GM18517 (cell line): ENCODE data around the gene NOS3.
"Not testable (repeated sequence)": the region's sequence is repeated elsewhere in the genome, so short reads cannot be mapped to it uniquely, and the experiment has no call there.

Experiments
- ATAC-seq: cut with Tn5 transposase; IDR thresholded peaks from one replicate; pipeline ENCODE4 v1.9.1; 2021; ENCODE audit warnings: mild to moderate bottlenecking, moderate library complexity; ENCODE audit not compliant: unreplicated experiment

NOS3 gene

GRCh38 chr7:150997817-150998216, 7.0 kb downstream of the NOS3 start:
- no peak for ATAC-seq

- no peak for ATAC-seq
Measured at GRCh38 chr7:150998341-150998740, 7.5 kb downstream of the NOS3 start.

DNA sequence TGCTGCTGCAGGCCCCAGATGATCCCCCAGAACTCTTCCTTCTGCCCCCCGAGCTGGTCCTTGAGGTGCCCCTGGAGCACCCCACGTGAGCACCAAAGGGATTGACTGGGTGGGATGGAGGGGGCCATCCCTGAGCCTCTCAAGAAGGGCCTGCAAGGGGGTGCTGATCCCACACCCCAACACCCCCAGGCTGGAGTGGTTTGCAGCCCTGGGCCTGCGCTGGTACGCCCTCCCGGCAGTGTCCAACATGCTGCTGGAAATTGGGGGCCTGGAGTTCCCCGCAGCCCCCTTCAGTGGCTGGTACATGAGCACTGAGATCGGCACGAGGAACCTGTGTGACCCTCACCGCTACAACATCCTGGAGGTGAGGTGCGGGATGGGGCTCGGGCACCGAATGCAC, 8.2 kb downstream of the NOS3 start:
- no peak for ATAC-seq

DNA sequence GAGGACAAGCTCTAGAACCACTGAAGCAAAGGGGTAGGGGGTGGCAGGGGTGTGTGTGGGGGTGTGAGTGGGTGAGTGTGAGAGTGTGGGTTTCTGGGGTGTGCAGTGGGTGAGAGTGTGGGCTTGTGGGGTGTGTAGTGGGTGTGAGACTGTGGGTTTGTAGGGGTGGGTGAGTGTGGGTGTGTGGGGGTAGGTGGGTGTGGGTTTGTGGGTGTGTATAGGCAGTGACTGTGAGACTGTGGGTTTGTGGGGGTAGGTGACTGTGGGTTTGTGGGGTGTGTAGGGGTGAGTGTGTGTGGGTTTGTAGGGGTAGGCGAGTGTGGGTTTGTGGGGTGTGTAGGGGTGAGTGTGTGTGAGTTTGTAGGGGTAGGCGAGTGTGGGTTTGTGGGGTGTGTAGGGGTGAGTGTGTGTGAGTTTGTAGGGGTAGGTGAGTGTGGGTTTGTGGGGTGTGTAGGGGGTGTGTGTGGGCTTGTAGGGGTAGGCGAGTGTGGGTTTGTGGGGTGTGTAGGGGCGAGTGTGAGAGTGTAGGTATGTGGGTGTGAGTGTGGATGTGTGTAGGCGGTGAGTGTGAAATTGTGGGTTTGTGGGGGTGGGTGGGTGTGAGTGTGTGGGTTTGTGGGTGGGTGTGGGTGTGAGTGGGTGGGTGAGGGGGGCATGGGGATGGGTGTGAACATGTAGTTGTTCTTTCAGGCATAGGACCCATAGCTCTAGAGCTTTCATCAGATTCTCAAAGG, 8.8 kb downstream of the NOS3 start:
- ATAC-seq: no peak

GRCh38 chr7:151000897-151001495, 10.2 kb downstream of the NOS3 start:
- no peak for ATAC-seq

GRCh38 chr7:151001546-151001945, 10.7 kb downstream of the NOS3 start:
- ATAC-seq: no peak

DNA sequence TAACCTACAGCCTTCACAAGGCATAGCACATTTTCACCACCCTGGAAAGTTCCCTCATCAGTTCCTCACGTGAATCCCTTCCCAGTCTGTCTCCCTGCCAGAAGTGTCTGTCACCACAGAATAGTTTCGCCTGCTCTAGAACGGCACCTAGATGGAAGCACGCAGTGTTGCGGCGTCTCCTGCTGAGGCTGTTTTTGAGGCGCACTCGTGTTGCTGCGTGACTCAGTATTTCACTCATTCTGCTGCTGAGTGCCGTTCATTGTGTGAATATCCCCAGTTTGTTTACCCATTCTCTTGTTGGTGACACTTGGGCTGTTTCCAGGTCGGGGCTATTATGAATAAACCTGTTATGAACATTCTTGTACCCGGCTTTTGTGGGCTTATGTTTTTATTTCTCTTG, 12.8 kb downstream of the NOS3 start:
- no peak for ATAC-seq

DNA sequence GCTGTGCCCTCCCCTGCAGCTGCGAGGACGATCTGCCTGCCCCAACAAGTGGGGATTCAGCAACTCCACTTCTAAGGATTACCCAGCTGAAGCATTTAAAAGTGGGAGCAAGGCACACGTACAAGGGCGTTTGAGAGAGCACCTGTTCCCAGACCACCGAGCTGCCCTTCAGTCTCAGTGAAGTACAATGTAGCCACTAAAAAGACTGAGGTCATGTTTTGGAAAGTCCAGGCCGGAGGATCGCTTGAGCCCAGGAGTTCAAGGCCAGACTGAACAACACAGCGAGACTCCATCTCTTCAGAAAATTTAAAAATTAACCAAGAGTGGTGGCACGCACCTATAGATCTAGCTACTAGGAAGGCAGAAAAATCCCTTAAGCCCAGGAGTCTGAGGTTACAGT, 14.7 kb downstream of the NOS3 start:
- ATAC-seq: no peak

GRCh38 chr7:151006590-151007300, 15.9 kb downstream of the NOS3 start:
- no peak for ATAC-seq

- no peak for ATAC-seq
Measured at GRCh38 chr7:151007469-151007898, 16.7 kb downstream of the NOS3 start.

DNA sequence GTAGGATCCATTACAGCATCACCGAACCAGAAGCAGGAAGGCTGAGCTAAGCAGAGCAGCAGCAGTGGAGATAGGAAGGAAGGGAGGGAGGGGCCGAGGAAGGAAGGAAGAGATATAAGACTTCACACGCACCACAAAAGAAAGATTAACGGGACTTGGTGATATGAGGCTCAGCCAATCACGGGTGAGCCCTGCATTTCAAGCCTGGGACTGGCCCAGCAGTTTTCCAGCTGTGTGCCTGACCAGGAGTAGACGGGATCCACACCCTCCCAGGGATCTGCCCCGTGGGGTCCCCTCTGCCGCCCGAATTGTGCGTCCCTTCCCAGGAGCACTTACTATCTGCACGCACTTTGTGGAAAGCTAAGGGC, 17.3 kb downstream of the NOS3 start:
- ATAC-seq: no peak

DNA sequence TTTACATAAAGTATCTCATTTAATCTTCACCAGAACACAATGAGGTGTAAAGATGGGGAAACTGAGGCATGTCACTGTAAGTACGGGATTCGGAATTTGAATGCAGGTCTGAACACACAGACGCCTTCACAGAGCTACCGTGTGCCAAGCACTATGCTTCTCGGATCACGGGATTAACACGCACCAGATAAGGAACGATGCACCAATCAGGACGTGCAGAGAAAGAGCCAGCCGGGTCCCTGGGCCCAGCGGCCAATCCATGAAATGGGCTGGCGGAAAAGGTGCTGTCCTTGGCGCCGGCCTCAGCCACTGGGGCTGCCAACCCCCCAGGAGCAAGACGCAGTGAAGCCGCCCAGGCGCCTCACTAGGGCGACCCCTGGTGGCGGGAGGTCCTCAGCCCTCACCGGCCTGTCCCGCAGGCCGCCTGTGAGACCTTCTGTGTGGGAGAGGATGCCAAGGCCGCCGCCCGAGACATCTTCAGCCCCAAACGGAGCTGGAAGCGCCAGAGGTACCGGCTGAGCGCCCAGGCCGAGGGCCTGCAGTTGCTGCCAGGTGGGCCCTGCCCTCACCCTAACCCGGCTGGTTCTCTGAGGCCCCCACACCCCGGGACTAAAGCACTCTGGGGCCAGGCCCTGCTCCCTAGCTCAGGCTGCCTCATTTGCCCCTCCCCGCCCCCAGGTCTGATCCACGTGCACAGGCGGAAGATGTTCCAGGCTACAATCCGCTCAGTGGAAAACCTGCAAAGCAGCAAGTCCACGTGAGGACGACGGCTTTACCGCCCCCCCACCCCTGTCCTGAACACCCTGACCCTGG, 17.9 kb downstream of the NOS3 start:
- peak; percentile 74 for ATAC-seq

DNA sequence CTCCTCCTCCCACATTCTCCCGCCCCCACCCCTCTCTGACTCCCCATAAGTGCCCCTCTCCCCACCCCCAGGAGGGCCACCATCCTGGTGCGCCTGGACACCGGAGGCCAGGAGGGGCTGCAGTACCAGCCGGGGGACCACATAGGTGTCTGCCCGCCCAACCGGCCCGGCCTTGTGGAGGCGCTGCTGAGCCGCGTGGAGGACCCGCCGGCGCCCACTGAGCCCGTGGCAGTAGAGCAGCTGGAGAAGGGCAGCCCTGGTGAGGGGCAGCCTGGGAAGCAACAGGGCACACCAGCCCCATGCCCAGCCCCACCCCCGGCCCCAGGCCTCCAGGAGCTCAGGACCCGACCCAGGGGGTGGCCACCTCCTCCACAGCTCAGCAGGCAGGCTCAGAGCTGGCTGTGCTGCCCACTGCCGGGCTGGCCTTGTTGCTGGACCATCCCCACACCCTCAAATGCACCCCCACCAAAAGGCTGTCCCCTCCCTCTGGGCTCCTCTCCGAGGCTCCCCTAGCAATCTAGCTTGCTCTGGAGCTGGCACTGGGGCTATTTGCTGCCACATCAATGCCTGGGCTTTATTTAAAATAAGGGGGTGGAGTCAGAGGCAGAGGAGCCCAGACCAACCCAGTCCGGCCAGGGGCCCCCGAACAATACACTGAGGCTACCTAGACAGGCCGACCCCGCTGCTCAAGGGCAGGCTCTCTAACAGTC, 18.7 kb downstream of the NOS3 start:
- ATAC-seq: no peak

GRCh38 chr7:151010037-151010306, 19.2 kb downstream of the NOS3 start:
- no peak for ATAC-seq

DNA sequence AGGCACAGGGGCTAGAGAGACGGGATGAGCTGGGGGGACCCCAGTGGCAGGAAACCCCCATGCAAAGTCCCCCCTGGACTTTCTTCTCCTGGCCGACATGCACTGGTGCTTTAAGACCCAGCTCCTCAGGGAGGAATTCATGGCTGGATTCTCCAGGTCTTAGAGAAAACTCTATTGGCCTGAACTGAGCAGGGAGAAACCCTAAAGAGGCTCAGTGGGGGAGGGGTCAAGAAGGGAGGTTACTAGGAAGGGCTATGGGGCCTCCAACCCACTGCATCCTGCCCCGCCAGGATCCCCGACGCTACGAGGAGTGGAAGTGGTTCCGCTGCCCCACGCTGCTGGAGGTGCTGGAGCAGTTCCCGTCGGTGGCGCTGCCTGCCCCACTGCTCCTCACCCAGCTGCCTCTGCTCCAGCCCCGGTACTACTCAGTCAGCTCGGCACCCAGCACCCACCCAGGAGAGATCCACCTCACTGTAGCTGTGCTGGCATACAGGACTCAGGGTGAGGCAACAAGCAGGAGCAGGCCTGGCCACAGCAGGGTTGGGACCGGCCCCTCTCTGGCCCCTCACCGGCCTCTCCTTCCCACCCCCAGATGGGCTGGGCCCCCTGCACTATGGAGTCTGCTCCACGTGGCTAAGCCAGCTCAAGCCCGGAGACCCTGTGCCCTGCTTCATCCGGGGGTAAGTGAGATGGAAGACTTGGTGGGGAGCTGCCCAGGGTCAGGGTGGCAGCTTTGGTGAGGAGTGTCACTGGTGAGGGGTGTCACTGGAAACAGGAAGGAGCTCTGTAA, 19.7 kb downstream of the NOS3 start:
- no peak for ATAC-seq

DNA sequence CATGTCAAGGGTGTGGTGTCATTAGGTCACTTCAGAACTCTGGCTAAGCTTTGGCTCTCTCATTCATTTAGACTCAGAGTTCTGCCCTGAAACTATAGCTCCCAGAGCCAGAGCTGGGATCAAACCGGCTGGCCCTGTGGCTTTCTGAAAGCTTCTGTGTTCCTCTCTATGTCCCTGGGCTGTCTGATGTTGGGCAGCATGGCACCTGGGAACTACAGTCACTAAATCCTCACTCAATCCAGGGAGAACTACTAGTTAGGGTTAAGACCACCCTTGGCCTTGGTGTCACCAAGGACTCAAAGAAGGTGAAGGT, 20.2 kb downstream of the NOS3 start:
- no peak for ATAC-seq

GRCh38 chr7:151011616-151012015, 20.8 kb downstream of the NOS3 start:
- ATAC-seq: not testable (repeated sequence)

- no peak for ATAC-seq
Measured at GRCh38 chr7:151012031-151012692, 21.3 kb downstream of the NOS3 start.

GRCh38 chr7:151012911-151013347, 22.1 kb downstream of the NOS3 start:
- no peak for ATAC-seq

DNA sequence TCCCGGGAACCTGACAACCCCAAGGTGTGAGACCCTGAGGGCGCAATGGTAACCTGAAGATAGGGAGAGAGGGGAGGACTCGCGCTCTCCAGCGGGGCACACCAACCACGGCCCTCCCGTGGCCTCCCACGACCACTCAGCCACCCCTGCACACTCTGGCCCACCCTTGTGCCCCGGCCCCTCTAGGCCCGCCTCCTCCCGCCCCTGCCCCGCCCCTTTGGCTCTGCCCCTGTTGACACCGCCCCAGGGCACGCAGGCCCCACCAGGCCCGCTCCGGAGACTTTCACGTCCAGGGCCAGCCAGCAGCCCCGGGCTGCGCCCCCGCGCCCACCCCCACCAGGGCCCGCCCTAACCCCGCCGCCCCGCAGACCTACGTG, 22.5 kb downstream of the NOS3 start:
- no peak for ATAC-seq
